Activated naive CD8-positive, alpha-beta T cell treated with anti-CD3 and anti-CD28 coated beads for 36 hours (primary cell): ENCODE data around the gene DZANK1. TPM values are rescaled to one million over a fixed set of nuclear protein-coding genes. Genes with fewer than 3 reads are reported as not detected.
A peak's percentile ranks its signal among the peaks of the same experiment; 100 is the strongest.
"Not testable (repeated sequence)": the region's sequence is repeated elsewhere in the genome, so short reads cannot be mapped to it uniquely, and the experiment has no call there.

Experiments
- DNase-seq: peaks from one replicate; pipeline ENCODE4 v3.0.0; 2021
- H3K27ac Mint-ChIP-seq: one replicate; pipeline ENCODE4 v1.8.0; 2022; ENCODE audit warnings: mild to moderate bottlenecking, moderate library complexity, mixed read lengths
- H3K27me3 Mint-ChIP-seq: one replicate; pipeline ENCODE4 v1.8.0; 2022; ENCODE audit warnings: mild to moderate bottlenecking, mixed read lengths
- H3K36me3 Mint-ChIP-seq: one replicate; pipeline ENCODE4 v1.8.0; 2021; ENCODE audit warnings: mild to moderate bottlenecking, mixed read lengths
- H3K4me1 Mint-ChIP-seq: one replicate; pipeline ENCODE4 v1.8.0; 2021; ENCODE audit warnings: mixed read lengths
- H3K4me3 Mint-ChIP-seq: one replicate; pipeline ENCODE4 v1.8.0; 2022; ENCODE audit warnings: mild to moderate bottlenecking, moderate library complexity, mixed read lengths
- H3K9me3 Mint-ChIP-seq: one replicate; pipeline ENCODE4 v1.8.0; 2022; ENCODE audit warnings: mixed read lengths
- total RNA-seq, 2 experiments: library from RNA; stranded (reverse); gene quantifications; one replicate each; pipeline ENCODE4 v1.2.3, GENCODE V29; 2021

Gene DZANK1
- total RNA-seq, 2 experiments from 2014 or later = 1.7 to 1.9 TPM

GRCh38 chr20:18412221-18412901 is 54.5 kb downstream of the DZANK1 start:
- H3K36me3 Mint-ChIP-seq = no peaks in the 10 kb centered on the region
- H3K4me3 Mint-ChIP-seq = no peak overlapping the region
- DNase-seq = no peak
- no peaks in the 10 kb centered on the region for H3K27me3 Mint-ChIP-seq
- H3K9me3 Mint-ChIP-seq = no peaks in the 10 kb centered on the region
- H3K27ac Mint-ChIP-seq = peak overlapping the region; percentile 34
- peaks cover 7% of the 10 kb centered on the region for H3K4me1 Mint-ChIP-seq

GRCh38 chr20:18405826-18406225 is 61.0 kb downstream of the DZANK1 start:
- no peaks in the 10 kb centered on the region for H3K4me1 Mint-ChIP-seq

DNA sequence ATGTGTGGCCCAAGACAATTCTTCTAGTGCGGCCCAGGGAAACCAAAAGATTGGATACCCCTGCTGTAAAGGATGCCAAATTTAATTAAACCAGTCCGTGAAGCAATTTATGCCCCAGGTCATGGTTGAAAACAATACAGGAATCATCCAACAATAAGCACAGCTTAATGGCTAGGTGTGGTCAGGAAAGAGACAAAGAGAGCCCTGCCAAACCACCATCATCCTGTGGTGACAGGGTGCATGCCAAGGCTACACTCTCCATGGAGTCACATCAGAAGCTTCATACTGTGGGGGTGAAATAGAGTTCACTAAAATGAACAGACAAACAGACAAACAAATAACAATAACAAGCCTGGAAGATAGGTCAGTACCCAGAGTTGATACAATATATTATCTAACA is 62.7 kb downstream of the DZANK1 start:
- no peaks in the 10 kb centered on the region for H3K9me3 Mint-ChIP-seq
- peaks cover 7% of the 10 kb centered on the region for H3K36me3 Mint-ChIP-seq
- H3K4me1 Mint-ChIP-seq = no peaks in the 10 kb centered on the region
- no peak overlapping the region for H3K27ac Mint-ChIP-seq
- H3K27me3 Mint-ChIP-seq = no peaks in the 10 kb centered on the region
- no peak for DNase-seq
- H3K4me3 Mint-ChIP-seq = no peak overlapping the region

More at GRCh38 chr20:18405826-18406225, 61.0 kb downstream of the DZANK1 start:
- no peaks in the 10 kb centered on the region for H3K9me3 Mint-ChIP-seq
- no peaks in the 10 kb centered on the region for H3K27me3 Mint-ChIP-seq
- DNase-seq = no peak
- no peak overlapping the region for H3K27ac Mint-ChIP-seq
- H3K4me3 Mint-ChIP-seq = no peak overlapping the region
- H3K36me3 Mint-ChIP-seq = peaks cover 7% of the 10 kb centered on the region

GRCh38 chr20:18403269-18403668 is 63.6 kb downstream of the DZANK1 start:
- Mint-ChIP-seq H3K4me3 (no peak overlapping the region), H3K9me3 (no peaks in the 10 kb centered on the region), H3K27me3 (no peaks in the 10 kb centered on the region), H3K4me1 (no peaks in the 10 kb centered on the region), H3K36me3 (peaks cover 7% of the 10 kb centered on the region), H3K27ac (no peak overlapping the region)
- DNase-seq = no peak

DNA sequence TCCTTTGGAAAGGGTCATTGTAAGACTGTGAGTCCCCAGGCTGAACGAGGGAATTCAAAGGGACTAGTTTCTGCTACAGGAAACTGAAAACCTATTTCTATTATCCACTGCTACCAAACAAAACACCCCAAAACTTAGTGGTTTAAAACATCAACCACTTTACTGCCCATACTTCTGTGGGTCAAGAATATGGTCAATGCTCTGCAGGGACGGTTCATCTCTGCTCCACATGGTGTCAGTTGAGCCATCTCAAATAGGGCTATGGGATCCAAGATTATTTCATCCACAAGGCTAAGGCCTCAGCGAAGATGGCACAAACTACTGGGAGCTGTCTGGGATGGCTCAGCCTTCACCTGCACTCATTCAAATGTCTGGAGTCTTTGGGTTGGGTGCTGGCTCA is 65.5 kb downstream of the DZANK1 start:
- H3K4me3 Mint-ChIP-seq = no peak overlapping the region
- no peaks in the 10 kb centered on the region for H3K4me1 Mint-ChIP-seq
- H3K9me3 Mint-ChIP-seq = no peaks in the 10 kb centered on the region
- no peaks in the 10 kb centered on the region for H3K27me3 Mint-ChIP-seq
- H3K27ac Mint-ChIP-seq = no peak overlapping the region
- peaks cover 7% of the 10 kb centered on the region for H3K36me3 Mint-ChIP-seq
- no peak for DNase-seq

DNA sequence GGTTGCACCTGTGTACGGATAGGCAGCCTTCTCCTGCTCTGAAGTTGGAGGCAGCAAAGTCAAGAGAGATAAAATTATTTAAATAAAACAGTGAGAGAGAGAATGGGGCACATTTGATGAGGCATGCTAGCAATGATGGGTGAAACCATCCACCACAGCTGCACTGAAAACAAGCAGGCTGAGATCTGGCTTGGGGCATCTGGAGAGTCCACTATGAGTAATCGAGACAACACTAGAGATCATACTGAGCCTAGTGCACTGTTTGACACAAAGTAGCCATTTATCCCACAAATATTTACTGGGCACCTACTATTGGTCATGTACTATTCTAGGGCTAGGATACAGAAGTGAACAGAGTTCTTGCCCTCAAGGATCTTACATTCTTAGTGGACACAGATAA is 66.4 kb downstream of the DZANK1 start:
- no peak overlapping the region for H3K27ac Mint-ChIP-seq
- no peaks in the 10 kb centered on the region for H3K27me3 Mint-ChIP-seq
- no peak overlapping the region for H3K4me3 Mint-ChIP-seq
- H3K9me3 Mint-ChIP-seq = no peaks in the 10 kb centered on the region
- no peaks in the 10 kb centered on the region for H3K4me1 Mint-ChIP-seq
- DNase-seq = no peak
- H3K36me3 Mint-ChIP-seq = peaks cover 7% of the 10 kb centered on the region

GRCh38 chr20:18398713-18399112 is 68.1 kb downstream of the DZANK1 start:
- H3K27ac Mint-ChIP-seq, H3K9me3 Mint-ChIP-seq, H3K4me1 Mint-ChIP-seq, H3K36me3 Mint-ChIP-seq, H3K27me3 Mint-ChIP-seq, H3K4me3 Mint-ChIP-seq, DNase-seq: not testable (repeated sequence)

DNA sequence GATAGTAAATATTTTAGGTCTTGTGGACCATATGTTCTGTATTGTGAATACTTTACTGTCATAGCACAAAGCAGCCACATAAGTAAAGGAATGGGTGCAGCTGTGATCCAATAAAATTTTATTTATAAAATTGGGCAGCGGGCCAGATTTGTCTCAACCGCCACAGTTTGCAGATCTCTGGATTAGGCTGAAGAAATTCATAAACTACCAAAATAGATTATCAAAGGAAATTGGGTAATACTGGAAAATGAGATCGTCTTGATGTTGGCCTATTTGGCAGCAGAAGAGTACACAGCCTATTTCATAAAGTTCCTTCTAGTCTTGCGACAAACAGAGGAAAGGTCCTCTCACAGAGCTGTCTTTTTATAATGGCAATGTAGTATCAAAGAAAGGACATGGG is 69.8 kb downstream of the DZANK1 start:
- Mint-ChIP-seq H3K4me3 (no peak overlapping the region), H3K9me3 (no peaks in the 10 kb centered on the region), H3K27me3 (no peaks in the 10 kb centered on the region), H3K4me1 (no peaks in the 10 kb centered on the region), H3K36me3 (peaks cover 5% of the 10 kb centered on the region), H3K27ac (no peak overlapping the region)
- no peak for DNase-seq

DNA sequence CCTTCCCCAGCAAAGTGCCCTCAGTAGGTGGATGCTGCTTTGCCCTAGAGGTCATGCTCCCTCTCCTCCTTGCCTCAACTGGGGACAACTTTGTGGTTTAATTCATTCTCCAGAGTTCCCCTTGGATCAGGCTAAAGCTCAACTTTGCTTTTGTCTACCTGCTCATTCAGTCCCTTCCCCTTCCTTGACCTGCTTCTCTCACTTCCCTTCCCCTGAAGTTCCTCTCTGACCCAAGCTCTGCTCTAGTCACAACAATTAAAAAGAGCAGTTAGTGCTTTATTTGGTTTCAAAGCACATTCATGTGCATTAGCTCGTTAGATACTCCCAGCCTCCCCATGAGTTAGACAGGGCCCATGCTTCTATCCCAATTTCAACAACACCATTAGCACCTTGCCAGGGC is 71.3 kb downstream of the DZANK1 start:
- H3K4me1 Mint-ChIP-seq = no peaks in the 10 kb centered on the region
- no peaks in the 10 kb centered on the region for H3K27me3 Mint-ChIP-seq
- DNase-seq = no peak
- H3K27ac Mint-ChIP-seq = no peak overlapping the region
- no peak overlapping the region for H3K4me3 Mint-ChIP-seq
- H3K9me3 Mint-ChIP-seq = no peaks in the 10 kb centered on the region
- H3K36me3 Mint-ChIP-seq = no peaks in the 10 kb centered on the region

DNA sequence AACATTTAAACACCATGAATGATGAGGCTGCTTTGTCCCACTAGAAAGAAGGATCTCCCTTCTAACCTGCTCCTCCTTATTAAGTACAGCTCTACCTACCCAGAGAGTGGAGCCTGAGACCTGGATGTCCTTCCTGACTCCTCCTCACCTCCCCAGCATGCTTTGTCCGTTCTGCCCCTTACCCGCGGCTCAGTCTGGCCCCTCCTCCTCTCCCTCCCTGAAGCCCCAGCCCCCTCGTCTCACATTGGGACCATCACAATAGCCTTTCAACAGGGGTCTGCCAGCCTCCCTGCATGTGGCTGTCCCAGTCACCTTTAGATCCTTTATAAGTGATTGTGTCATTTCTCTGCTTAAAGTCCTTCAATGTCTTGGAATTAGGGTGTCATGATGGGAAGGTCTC is 72.5 kb downstream of the DZANK1 start:
- Mint-ChIP-seq H3K27ac (no peak overlapping the region), H3K27me3 (no peaks in the 10 kb centered on the region), H3K4me1 (no peaks in the 10 kb centered on the region), H3K9me3 (no peaks in the 10 kb centered on the region), H3K36me3 (peaks cover 2% of the 10 kb centered on the region), H3K4me3 (no peak overlapping the region)
- no peak for DNase-seq

GRCh38 chr20:18391686-18392085 is 75.1 kb downstream of the DZANK1 start:
- Mint-ChIP-seq H3K4me3 (no peak overlapping the region), H3K36me3 (peaks cover 2% of the 10 kb centered on the region), H3K27me3 (no peaks in the 10 kb centered on the region), H3K9me3 (no peaks in the 10 kb centered on the region), H3K27ac (no peak overlapping the region), H3K4me1 (no peaks in the 10 kb centered on the region)
- DNase-seq = no peak

- Mint-ChIP-seq H3K36me3 (peaks cover 2% of the 10 kb centered on the region), H3K9me3 (no peaks in the 10 kb centered on the region), H3K4me1 (no peaks in the 10 kb centered on the region), H3K27ac (no peak overlapping the region), H3K27me3 (no peaks in the 10 kb centered on the region), H3K4me3 (no peak overlapping the region)
- DNase-seq = no peak
These were observed 76.6 kb downstream of the DZANK1 start for GRCh38 chr20:18390201-18390600.

DNA sequence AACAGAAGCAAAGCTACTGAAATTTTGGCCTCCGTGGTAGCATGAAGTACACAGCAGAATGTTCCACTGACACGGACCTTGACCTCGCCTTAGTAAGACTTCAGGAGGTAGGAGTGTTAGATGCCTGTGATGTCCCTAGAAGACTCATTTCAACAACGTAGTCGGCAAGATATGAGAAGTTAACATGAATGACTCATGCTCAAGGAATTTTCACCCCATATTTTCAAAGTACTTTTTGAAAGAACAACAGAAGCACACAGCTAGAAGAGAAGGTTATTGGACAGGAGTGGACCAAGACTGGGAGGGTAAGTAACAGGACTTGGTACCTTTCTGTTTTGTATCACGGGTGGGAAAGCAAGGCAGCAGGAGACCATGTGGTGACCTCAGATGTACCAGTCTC is 78.0 kb downstream of the DZANK1 start:
- Mint-ChIP-seq H3K27ac (no peak overlapping the region), H3K4me1 (no peaks in the 10 kb centered on the region), H3K9me3 (no peaks in the 10 kb centered on the region), H3K4me3 (no peak overlapping the region), H3K36me3 (peaks cover 2% of the 10 kb centered on the region), H3K27me3 (no peaks in the 10 kb centered on the region)
- no peak for DNase-seq

- Mint-ChIP-seq H3K4me3 (no peak overlapping the region), H3K36me3 (no peaks in the 10 kb centered on the region), H3K27ac (no peak overlapping the region), H3K4me1 (no peaks in the 10 kb centered on the region), H3K9me3 (no peaks in the 10 kb centered on the region), H3K27me3 (no peaks in the 10 kb centered on the region)
- DNase-seq = no peak
These were observed 85.8 kb downstream of the DZANK1 start for GRCh38 chr20:18380908-18381529.

DNA sequence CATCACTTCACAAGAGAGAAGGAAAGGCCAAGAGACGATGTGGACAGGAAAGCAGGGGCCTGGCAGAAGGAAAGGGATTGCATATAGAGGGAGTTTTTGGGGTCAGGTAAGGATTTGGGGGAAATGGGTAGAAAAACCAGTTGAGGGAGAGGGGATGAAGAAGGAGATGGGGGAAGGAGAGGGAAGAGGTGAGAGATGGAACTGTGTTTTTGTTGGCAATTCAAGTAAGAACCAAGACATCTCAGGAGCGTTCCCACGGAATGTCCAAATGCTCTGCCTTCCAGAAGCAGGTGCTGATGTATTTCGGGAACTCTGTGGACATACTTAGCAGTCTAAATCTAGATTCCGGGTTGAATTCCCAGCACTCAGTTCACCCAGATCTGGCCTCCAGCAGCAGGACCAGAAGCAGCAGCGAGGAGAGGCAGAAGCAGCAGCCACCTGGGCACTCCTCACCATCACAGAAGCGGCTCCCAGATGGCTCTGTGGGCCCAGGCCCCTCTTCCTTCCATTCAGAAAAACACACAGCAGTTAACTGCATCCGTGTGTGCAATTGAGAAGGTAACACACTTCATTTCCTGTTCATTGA is 88.8 kb downstream of the DZANK1 start:
- no peak for DNase-seq
- H3K9me3 Mint-ChIP-seq = no peaks in the 10 kb centered on the region
- no peaks in the 10 kb centered on the region for H3K4me1 Mint-ChIP-seq
- H3K36me3 Mint-ChIP-seq = no peaks in the 10 kb centered on the region
- H3K27ac Mint-ChIP-seq = no peak overlapping the region
- H3K27me3 Mint-ChIP-seq = no peaks in the 10 kb centered on the region
- no peak overlapping the region for H3K4me3 Mint-ChIP-seq

GRCh38 chr20:18375551-18375950 is 91.3 kb downstream of the DZANK1 start:
- H3K27me3 Mint-ChIP-seq, H3K9me3 Mint-ChIP-seq, DNase-seq, H3K27ac Mint-ChIP-seq, H3K36me3 Mint-ChIP-seq, H3K4me3 Mint-ChIP-seq, H3K4me1 Mint-ChIP-seq: not testable (repeated sequence)
